Thymus (tissue), 11 donors: ENCODE measurements around the gene STXBP6. TPM values are rescaled to one million over a fixed set of nuclear protein-coding genes. Genes with fewer than 3 reads are reported as not detected.

ENCODE experiments used
- DNase-seq, 9 donors: peaks; one replicate each; pipeline ENCODE4 v3.0.0-alpha.2; 2013; ENCODE audit warnings: low spot score in 9 of 9, low read depth in 6 of 9, missing footprints in 1 of 9
- H3K27ac ChIP-seq, 2 donors: one replicate each; pipeline ENCODE4 v1.5.1; 2013; ENCODE audit warnings: control low read depth in 1 of 2, low read depth in 1 of 2, low read length in 1 of 2, mild to moderate bottlenecking in 1 of 2, moderate library complexity in 1 of 2
- H3K27me3 ChIP-seq, 2 donors: one replicate each; pipeline ENCODE4 v1.5.1; 2013; ENCODE audit warnings: low read length in 1 of 2; ENCODE audit not compliant: control insufficient read depth in 2 of 2, insufficient read depth in 1 of 2
- H3K36me3 ChIP-seq, 2 donors: one replicate each; pipeline ENCODE4 v1.5.1; 2013; ENCODE audit warnings: low read length in 1 of 2, mild to moderate bottlenecking in 1 of 2, moderate library complexity in 1 of 2; ENCODE audit not compliant: control insufficient read depth in 2 of 2, insufficient read depth in 2 of 2
- H3K4me1 ChIP-seq, 2 donors: one replicate each; pipeline ENCODE4 v1.5.1; 2013; ENCODE audit warnings: low read length in 2 of 2; ENCODE audit not compliant: control insufficient read depth in 2 of 2, insufficient read depth in 2 of 2
- H3K4me3 ChIP-seq, 2 donors: one replicate each; pipeline ENCODE4 v1.5.1; 2013; ENCODE audit warnings: low read length in 2 of 2, control low read depth in 1 of 2, mild to moderate bottlenecking in 1 of 2
- H3K9me3 ChIP-seq, 2 donors: one replicate each; pipeline ENCODE4 v1.5.1; 2013; ENCODE audit warnings: low read length in 1 of 2, mild to moderate bottlenecking in 1 of 2; ENCODE audit not compliant: control insufficient read depth in 2 of 2, insufficient read depth in 1 of 2
- WGBS: extraction: QIAGEN DNeasy Blood & Tissue Kit; methylation state at CpG from one replicate; pipeline ENCODE4 v1.1.7; 2013; 5-methylcytosine and 5-hydroxymethylcytosine counted together
- polyA plus RNA-seq: library from polyadenylated mRNA; stranded (reverse); fragments of 200-250 nt; gene quantifications from one replicate; pipeline ENCODE4 v1.2.3, GENCODE V29; 2013
- total RNA-seq: library from RNA; stranded (reverse); fragments of 120-200 nt; gene quantifications from one replicate; pipeline ENCODE4 v1.2.4, GENCODE V29; 2013
- donor health status: healthy.

STXBP6 gene
- total and polyA plus RNA-seq, 2 donors: 6.9 to 8.3 TPM

GRCh38 chr14:24903337-24903736 is 146.6 kb downstream of the STXBP6 start:
- no peak overlapping the region for H3K4me3 ChIP-seq
- no peak for DNase-seq
- H3K4me1 ChIP-seq: no peaks in the 10 kb centered on the region

DNA sequence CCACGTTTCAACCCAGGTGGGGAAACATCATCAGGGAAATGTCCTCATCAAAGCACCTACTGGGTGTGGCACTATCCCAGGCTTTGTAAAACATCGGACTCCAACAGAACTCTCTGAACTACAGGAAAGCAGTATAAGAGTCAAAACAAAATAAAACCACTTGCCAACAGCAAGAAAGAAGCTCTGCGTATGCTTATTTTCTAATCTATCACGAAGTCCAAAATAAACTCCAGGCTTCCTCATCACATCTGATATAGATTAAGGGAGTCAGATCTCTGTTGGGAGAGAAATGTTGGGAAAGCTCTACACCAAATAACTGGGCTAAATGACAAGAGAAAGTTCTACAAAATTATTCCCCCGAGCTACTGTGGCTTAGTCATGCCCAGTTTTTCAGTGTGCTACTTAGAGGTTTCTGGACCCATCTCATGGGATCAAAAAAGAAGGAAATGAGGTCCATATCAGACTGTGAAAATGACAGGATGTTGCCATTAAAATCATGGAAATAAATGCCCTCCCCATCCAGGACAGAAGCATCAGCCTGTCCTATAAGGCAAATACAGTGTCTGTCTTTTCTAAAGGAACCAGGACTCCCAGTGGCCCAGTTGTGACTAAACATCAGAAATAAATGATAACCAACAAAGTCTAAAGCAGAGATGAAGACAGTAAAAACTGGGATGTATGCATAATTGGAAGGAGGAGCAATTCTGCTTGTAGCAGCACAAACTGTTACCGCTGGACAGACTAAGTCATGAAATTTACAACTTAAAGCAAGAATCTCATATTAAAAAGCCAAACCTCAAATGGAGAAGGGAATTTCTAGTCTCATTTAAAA is 149.5 kb downstream of the STXBP6 start:
- 90% methylated on average over 6 of the region's 6 CpGs for WGBS
- no peaks in the 10 kb centered on the region for H3K4me1 ChIP-seq
- no peak for DNase-seq
- no peaks in the 10 kb centered on the region for H3K36me3 ChIP-seq
- no peaks in the 10 kb centered on the region for H3K9me3 ChIP-seq
- no peak overlapping the region for H3K27ac ChIP-seq
- H3K4me3 ChIP-seq: no peak overlapping the region
- H3K27me3 ChIP-seq: no peaks in the 10 kb centered on the region

More at GRCh38 chr14:24903337-24903736, 146.6 kb downstream of the STXBP6 start:
- Histone ChIP-seq H3K27ac (no peak overlapping the region), H3K36me3 (no peaks in the 10 kb centered on the region), H3K9me3 (no peaks in the 10 kb centered on the region), H3K27me3 (no peaks in the 10 kb centered on the region)

- H3K4me1 ChIP-seq: no peaks in the 10 kb centered on the region
- H3K27ac ChIP-seq: no peak overlapping the region
- DNase-seq: no peak
- no peak overlapping the region for H3K4me3 ChIP-seq
- H3K36me3 ChIP-seq: no peaks in the 10 kb centered on the region
- no peaks in the 10 kb centered on the region for H3K9me3 ChIP-seq
- 96% methylated on average over 3 of the region's 3 CpGs for whole genome bisulfite sequencing
- H3K27me3 ChIP-seq: no peaks in the 10 kb centered on the region
Observed at GRCh38 chr14:24897793-24898192, 152.2 kb downstream of the STXBP6 start.

DNA sequence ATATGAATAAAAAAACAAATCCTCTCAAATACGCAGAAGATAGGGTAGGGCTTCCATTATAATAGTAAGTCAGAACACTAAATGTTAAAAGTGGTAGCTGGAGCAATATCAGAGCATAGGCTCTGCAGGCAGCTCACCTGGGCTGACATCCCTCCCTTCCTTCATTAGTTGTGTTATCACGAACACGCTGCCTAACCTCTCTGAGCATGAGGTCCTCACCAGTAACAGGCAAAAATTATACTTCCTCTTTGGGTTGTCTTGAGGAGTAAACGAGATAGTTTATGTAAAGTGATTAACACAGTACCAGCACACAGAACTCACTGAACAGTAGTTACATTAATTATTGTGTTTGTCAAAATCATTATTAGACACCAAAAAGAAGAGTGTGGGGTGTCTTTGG is 154.3 kb downstream of the STXBP6 start:
- H3K36me3 ChIP-seq: no peaks in the 10 kb centered on the region
- H3K4me1 ChIP-seq: no peaks in the 10 kb centered on the region
- no peak overlapping the region for H3K4me3 ChIP-seq
- no peak for DNase-seq
- no peak overlapping the region for H3K27ac ChIP-seq
- WGBS: 48% methylated on average over 4 of the region's 4 CpGs
- H3K9me3 ChIP-seq: no peaks in the 10 kb centered on the region
- no peaks in the 10 kb centered on the region for H3K27me3 ChIP-seq

- Histone ChIP-seq H3K4me1 (no peaks in the 10 kb centered on the region), H3K27me3 (no peaks in the 10 kb centered on the region), H3K9me3 (no peaks in the 10 kb centered on the region), H3K36me3 (no peaks in the 10 kb centered on the region), H3K4me3 (no peak overlapping the region), H3K27ac (no peak overlapping the region)
- no peak for DNase-seq
- WGBS: 67% methylated on average over 4 of the region's 4 CpGs
Observed at GRCh38 chr14:24895243-24895583, 154.7 kb downstream of the STXBP6 start.

- Histone ChIP-seq H3K4me3 (no peak overlapping the region), H3K9me3 (no peaks in the 10 kb centered on the region), H3K36me3 (no peaks in the 10 kb centered on the region), H3K27me3 (no peaks in the 10 kb centered on the region), H3K4me1 (no peaks in the 10 kb centered on the region), H3K27ac (no peak overlapping the region)
- no peak for DNase-seq
- 82% methylated on average over 5 of the region's 5 CpGs for WGBS
Observed at GRCh38 chr14:24894583-24895242, 155.2 kb downstream of the STXBP6 start.

DNA sequence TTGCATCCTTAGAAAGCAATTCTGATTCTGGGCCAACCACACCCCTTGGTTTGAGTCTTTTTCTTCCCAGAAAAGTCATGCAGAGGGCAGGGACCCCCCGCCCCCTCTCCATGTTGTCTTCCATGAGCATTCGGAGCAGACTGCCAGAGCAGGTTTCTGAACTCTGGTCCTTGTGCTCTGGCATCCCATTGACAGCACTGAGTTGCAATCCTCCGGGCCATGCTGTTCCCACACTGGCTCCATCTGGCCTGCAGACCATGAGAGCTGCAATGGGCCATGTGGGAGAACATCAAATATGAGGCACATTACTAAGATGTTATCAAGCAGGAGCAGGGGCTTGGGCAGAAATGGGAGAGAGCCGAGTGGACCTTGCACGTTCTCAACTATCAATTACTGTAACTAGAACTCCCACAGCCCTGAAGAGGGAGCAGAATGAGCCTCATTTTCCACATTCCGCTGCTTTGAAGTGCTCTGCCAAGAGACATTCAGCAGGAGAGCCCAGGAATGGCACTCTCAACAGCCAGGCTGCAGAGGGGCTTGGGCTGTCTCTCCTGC is 157.4 kb downstream of the STXBP6 start:
- no peaks in the 10 kb centered on the region for H3K27me3 ChIP-seq
- no peaks in the 10 kb centered on the region for H3K4me1 ChIP-seq
- H3K4me3 ChIP-seq: no peak overlapping the region
- no peaks in the 10 kb centered on the region for H3K36me3 ChIP-seq
- H3K9me3 ChIP-seq: no peaks in the 10 kb centered on the region
- WGBS: 80% methylated on average over 6 of the region's 6 CpGs
- H3K27ac ChIP-seq: no peak overlapping the region
- DNase-seq: no peak

GRCh38 chr14:24891987-24892496 is 157.9 kb downstream of the STXBP6 start:
- H3K9me3 ChIP-seq: no peaks in the 10 kb centered on the region
- H3K27me3 ChIP-seq: no peaks in the 10 kb centered on the region
- no peak for DNase-seq
- H3K4me1 ChIP-seq: no peaks in the 10 kb centered on the region
- no peak overlapping the region for H3K27ac ChIP-seq
- no peak overlapping the region for H3K4me3 ChIP-seq
- WGBS: 91% methylated on average over 1 of the region's 1 CpG
- no peaks in the 10 kb centered on the region for H3K36me3 ChIP-seq

GRCh38 chr14:24890716-24891115 is 159.2 kb downstream of the STXBP6 start:
- H3K4me1 ChIP-seq: no peaks in the 10 kb centered on the region
- H3K9me3 ChIP-seq: no peaks in the 10 kb centered on the region
- no peak for DNase-seq
- H3K4me3 ChIP-seq: no peak overlapping the region
- H3K27ac ChIP-seq: no peak overlapping the region
- no peaks in the 10 kb centered on the region for H3K27me3 ChIP-seq
- no peaks in the 10 kb centered on the region for H3K36me3 ChIP-seq
